A549 treated with AZD9567 at 1 μM for 4 hours (cell line): ENCODE measurements around the gene SFMBT2. TPM values are rescaled to one million over a fixed set of nuclear protein-coding genes. Genes with fewer than 3 reads are reported as not detected.

Experiments used
- total RNA-seq: library from RNA; stranded (reverse); fragments of 200-300 nt; extraction: Qiagen RNA extraction; gene quantifications from 5 replicates; pipeline ENCODE4 v1.2.3, GENCODE V29; 2022; ENCODE audit not compliant: insufficient read depth

The SFMBT2 gene
- 5.5 to 7.9 TPM (median 7.1 TPM) in 5 replicates for total RNA-seq

GRCh38 chr10:7410862-7411670 lies at the start of gene SFMBT2:
Gene SFMBT2, minus strand, starts transcription at chr10:7411034. Its CDS starts 29,136 bp downstream, at chr10:7381898.

